Muscle of leg (tissue), 11 donors: ENCODE data around the gene DDX1. TPM values are rescaled to one million over a fixed set of nuclear protein-coding genes. Genes with fewer than 3 reads are reported as not detected.

Source experiments
- DNase-seq: peaks from one replicate; pipeline ENCODE4 v3.0.0; 2013
- H3K27ac ChIP-seq: one replicate; pipeline ENCODE4 v1.5.1; 2013; ENCODE audit warnings: mild to moderate bottlenecking, low read length, control low read depth
- H3K27me3 ChIP-seq: one replicate; pipeline ENCODE4 v1.6.1; 2013; ENCODE audit warnings: low read length; ENCODE audit not compliant: control insufficient read depth, insufficient read depth
- H3K36me3 ChIP-seq: one replicate; pipeline ENCODE4 v1.6.1; 2013; ENCODE audit warnings: low read length; ENCODE audit not compliant: control insufficient read depth, insufficient read depth
- H3K4me1 ChIP-seq: one replicate; pipeline ENCODE4 v1.6.1; 2013; ENCODE audit warnings: low read length; ENCODE audit not compliant: control insufficient read depth, insufficient read depth
- H3K4me3 ChIP-seq: one replicate; pipeline ENCODE4 v1.5.1; 2013; ENCODE audit warnings: low read length, control low read depth
- H3K9me3 ChIP-seq: replicated peaks from 2 replicates; pipeline ENCODE4 v1.6.1; 2013; ENCODE audit warnings: low read depth, low read length; ENCODE audit not compliant: control insufficient read depth
- WGBS: methylation state at CpG from one replicate; pipeline ENCODE4 v1.1.5; 2013; ENCODE audit warnings: missing lambda C conversion rate; ENCODE audit not compliant: insufficient coverage; 5-methylcytosine and 5-hydroxymethylcytosine counted together
- polyA plus RNA-seq, 8 donors: library from polyadenylated mRNA; unstranded; fragments of 120-200 nt; gene quantifications; one replicate each; pipeline versions ENCODE4 v1.2.1 to v1.2.3, GENCODE V29; 2013; ENCODE audit warnings: inconsistent platforms in 1 of 8, low replicate concordance in 1 of 8; ENCODE audit not compliant: insufficient read length in 8 of 8, insufficient read depth in 1 of 8
- total RNA-seq: library from RNA; stranded (reverse); fragments of 120-200 nt; gene quantifications from one replicate; pipeline ENCODE4 v1.2.4, GENCODE V29; 2013

DDX1 gene
- total and polyA plus RNA-seq, 9 donors = 72.3 to 101 (median 94.5) TPM

DNA sequence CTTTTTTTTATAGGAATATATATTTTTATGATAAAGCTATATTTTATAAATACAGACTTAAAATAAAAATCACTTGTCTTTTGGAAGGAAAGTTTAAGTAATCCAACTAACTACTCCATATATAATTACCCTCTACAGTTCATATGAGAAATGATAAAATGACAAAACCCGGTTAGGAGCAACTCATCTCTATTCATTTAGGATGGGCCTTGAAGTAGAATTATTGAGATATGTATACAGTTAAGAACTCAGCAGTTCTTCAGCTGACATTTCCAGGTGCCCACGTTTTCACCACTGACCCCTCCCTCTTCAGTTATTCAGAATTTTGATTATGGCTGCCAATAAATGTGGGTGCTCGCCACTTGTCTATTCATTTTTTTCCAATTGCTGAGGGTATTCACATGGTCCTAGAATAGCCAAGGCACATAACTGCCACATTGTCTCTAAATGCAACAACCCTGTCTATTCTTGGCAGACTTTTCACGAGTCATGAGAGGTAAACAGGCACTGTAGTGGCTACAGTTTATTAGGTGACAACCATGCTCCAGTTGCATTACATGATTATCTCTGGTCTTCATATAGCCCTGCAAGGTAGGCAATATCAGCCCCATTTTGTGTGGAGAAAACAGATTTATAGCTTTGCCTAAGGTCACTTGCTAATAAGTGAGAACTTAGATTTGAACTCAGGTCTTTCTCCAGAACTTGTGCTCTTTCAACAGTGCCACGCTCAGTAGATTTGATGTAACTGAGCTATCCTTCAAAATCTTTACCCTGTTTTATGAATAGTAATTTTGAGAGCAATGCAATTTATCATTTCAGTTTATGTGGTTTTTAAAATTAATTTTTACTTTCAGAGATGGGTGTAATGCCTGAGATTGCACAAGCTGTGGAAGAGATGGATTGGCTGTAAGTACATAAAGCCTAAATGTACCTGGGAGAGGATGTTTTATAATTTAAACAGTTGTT is 2.9 kb downstream of the DDX1 start:
- no peak for DNase-seq
- H3K4me3 ChIP-seq = no peak overlapping the region
- H3K36me3 ChIP-seq = peaks cover 14% of the 10 kb centered on the region
- H3K4me1 ChIP-seq = peaks cover 8% of the 10 kb centered on the region
- H3K27me3 ChIP-seq = no peaks in the 10 kb centered on the region
- H3K9me3 ChIP-seq = no peaks in the 10 kb centered on the region
- no peak overlapping the region for H3K27ac ChIP-seq
- WGBS = no CpG with 5 or more reads among the region's 5 CpGs

DNA sequence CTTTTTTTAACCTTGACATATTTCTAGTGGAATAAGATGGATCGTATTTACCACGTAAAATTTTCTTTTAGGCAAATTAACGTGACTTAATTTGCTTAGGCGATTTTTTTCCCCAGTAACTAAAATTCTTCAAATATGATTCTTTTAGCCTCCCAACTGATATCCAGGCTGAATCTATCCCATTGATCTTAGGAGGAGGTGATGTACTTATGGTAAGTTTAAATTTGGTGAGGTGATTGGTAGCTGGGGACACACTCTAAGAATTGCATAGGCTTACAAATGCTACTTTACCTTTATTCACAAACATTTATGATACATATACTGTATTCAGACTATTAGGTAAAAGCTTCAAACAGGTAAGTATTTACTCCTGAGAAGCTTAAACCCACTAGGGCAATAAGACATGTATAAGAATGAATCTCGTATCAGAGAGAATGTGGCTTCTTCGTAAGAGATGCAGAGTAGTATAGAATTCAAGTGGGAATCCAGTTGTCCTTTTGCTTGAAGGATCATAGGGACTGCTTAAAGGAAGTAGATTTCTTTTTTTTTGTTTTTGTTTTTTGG is 3.8 kb downstream of the DDX1 start:
- 100% methylated on average over 1 of the region's 6 CpGs for WGBS

DNA sequence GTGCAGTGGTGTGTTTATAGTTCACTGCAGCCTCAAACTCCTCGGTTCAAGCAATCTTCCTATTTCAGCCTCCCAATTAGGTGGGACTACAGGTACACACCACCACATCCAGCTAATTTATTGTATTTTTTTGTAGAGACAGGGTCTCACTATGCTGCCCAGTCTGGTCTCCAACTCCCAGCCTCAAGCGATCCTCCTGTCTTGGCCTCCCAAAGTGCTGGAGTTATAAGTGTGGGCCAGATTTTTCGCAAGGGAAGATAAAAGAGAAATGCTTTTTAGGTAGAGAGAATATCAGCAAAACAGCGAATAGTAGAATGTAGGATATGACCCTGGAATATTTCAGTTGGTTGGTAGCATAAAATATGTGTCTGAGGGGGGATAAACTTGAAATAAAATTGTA is 4.3 kb downstream of the DDX1 start:
- DNase-seq = no peak
- H3K36me3 ChIP-seq = peaks cover 23% of the 10 kb centered on the region
- H3K27ac ChIP-seq = no peak overlapping the region
- WGBS = 96% methylated on average over 3 of the region's 4 CpGs
- peaks cover 6% of the 10 kb centered on the region for H3K4me1 ChIP-seq
- H3K9me3 ChIP-seq = no peaks in the 10 kb centered on the region
- no peak overlapping the region for H3K4me3 ChIP-seq
- no peaks in the 10 kb centered on the region for H3K27me3 ChIP-seq

More for the DNA sequence above, 3.8 kb downstream of the DDX1 start:
- Histone ChIP-seq H3K27me3 (no peaks in the 10 kb centered on the region), H3K4me3 (no peak overlapping the region), H3K4me1 (peaks cover 8% of the 10 kb centered on the region), H3K36me3 (peaks cover 18% of the 10 kb centered on the region), H3K27ac (no peak overlapping the region), H3K9me3 (no peaks in the 10 kb centered on the region)
- DNase-seq = no peak

DNA sequence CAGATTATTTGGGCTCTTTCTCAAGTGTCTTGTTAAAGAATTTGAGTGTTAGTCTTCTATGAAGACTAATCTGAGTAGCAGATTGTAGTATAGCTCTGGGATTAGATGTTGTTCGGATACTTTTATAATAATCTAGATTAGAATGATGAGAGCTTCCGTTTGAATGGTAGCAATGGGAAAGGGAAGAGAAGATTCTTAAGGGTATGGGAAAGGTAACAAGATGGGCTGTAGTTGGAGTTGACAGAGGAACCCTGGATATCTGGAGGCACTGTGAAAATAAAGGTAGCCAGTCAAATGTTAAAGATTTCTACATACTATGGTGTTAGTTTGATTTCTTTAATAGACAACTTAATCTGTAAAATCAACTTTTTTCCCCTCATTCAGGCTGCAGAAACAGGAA is 4.7 kb downstream of the DDX1 start:
- H3K27me3 ChIP-seq = no peaks in the 10 kb centered on the region
- H3K4me3 ChIP-seq = no peak overlapping the region
- peaks cover 4% of the 10 kb centered on the region for H3K4me1 ChIP-seq
- no peak for DNase-seq
- WGBS = 100% methylated on average over 1 of the region's 2 CpGs
- H3K27ac ChIP-seq = no peak overlapping the region
- H3K36me3 ChIP-seq = peaks cover 27% of the 10 kb centered on the region
- H3K9me3 ChIP-seq = no peaks in the 10 kb centered on the region

DNA sequence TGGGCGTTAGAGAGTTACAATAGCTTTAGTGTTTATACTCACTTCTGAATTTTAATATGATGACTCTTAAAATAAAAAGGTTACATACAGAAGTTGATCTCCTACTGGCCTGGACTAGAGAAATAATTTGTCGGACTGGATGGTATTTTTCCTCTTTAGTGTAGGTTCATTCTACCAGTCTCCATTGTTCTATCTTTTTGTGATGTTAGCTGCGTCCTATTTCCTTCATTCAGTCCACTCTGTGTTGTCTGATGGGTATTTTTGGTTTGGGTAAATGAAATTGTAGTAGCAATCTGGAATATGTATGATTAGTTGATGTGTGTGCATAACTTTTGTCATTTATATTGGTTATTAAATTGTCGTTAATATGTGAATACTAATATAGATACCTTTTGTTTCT is 5.3 kb downstream of the DDX1 start:
- peaks cover 30% of the 10 kb centered on the region for H3K36me3 ChIP-seq

DNA sequence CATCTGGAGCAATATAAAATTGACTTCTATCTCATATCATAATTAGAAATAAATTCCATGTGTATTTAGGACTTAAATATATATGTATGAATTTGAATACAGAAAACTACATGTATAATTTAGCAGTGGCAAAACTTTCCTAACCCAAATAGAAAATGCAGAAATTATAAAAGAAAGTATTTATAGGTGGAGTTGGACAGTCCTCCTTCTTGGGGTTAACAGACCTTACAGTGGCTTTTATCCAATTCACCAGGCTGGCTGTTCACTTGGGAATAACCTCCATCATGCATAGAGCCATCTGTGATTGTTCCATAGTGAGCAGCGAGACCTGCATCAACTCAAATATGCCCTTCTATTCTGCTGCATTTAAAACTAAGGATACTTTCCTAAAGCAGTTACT is 8.3 kb downstream of the DDX1 start:
- H3K9me3 ChIP-seq = no peaks in the 10 kb centered on the region
- no peak overlapping the region for H3K4me3 ChIP-seq
- H3K36me3 ChIP-seq = peaks cover 51% of the 10 kb centered on the region
- H3K4me1 ChIP-seq = no peaks in the 10 kb centered on the region
- no peak overlapping the region for H3K27ac ChIP-seq
- 100% methylated on average over 1 of the region's 1 CpG for WGBS
- no peaks in the 10 kb centered on the region for H3K27me3 ChIP-seq
- DNase-seq = no peak

More for the DNA sequence above, 5.3 kb downstream of the DDX1 start:
- DNase-seq = no peak
- no peak overlapping the region for H3K4me3 ChIP-seq
- no peak overlapping the region for H3K27ac ChIP-seq
- no CpG with 5 or more reads among the region's 4 CpGs for WGBS
- no peaks in the 10 kb centered on the region for H3K9me3 ChIP-seq
- H3K27me3 ChIP-seq = no peaks in the 10 kb centered on the region
- peaks cover 2% of the 10 kb centered on the region for H3K4me1 ChIP-seq

DNA sequence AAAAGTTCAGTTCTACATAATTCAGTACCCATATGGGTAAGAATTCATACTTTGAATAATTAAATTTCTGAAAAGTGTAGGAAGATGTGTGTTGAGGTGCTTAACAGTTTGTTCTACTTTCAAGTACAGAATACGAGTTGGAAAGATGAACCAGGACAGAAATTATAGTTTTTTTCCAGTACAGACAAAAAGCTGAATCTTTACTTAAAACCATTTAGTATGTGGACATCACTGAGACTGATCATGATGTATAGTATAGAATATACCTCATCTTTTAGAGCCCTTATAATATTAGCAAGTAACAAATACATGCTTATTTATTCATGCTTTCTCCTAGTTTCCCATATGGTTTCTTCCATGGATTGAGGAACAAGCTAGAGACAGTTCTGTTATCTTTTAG is 10.0 kb downstream of the DDX1 start:
- DNase-seq = no peak
- WGBS = no CpG with 5 or more reads among the region's 1 CpG
- H3K27ac ChIP-seq = no peak overlapping the region
- H3K9me3 ChIP-seq = no peaks in the 10 kb centered on the region
- no peaks in the 10 kb centered on the region for H3K27me3 ChIP-seq
- H3K36me3 ChIP-seq = peaks cover 51% of the 10 kb centered on the region
- no peak overlapping the region for H3K4me3 ChIP-seq
- H3K4me1 ChIP-seq = no peaks in the 10 kb centered on the region

DNA sequence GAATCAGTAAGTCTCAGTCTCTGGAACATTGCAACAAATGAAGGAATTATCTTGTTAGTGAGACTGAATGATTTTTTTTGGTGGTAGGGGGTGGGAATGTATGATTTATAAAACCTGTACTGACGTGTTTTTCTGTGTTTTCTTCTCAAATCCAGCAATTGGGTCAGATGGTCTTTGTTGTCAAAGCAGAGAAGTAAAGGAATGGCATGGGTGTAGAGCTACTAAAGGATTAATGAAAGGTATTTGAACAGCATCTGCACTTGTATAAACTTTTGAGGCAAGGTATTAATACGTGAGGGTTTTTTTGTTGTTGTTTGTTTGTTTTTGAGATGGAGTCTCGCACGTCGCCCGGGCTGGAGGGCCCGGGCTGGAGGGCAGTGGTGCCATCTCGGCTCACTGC is 10.7 kb downstream of the DDX1 start:
- DNase-seq = no peak
- Histone ChIP-seq H3K36me3 (peaks cover 54% of the 10 kb centered on the region), H3K4me1 (no peaks in the 10 kb centered on the region), H3K9me3 (no peaks in the 10 kb centered on the region), H3K4me3 (no peak overlapping the region), H3K27ac (no peak overlapping the region), H3K27me3 (no peaks in the 10 kb centered on the region)
- no CpG with 5 or more reads among the region's 8 CpGs for WGBS

DNA sequence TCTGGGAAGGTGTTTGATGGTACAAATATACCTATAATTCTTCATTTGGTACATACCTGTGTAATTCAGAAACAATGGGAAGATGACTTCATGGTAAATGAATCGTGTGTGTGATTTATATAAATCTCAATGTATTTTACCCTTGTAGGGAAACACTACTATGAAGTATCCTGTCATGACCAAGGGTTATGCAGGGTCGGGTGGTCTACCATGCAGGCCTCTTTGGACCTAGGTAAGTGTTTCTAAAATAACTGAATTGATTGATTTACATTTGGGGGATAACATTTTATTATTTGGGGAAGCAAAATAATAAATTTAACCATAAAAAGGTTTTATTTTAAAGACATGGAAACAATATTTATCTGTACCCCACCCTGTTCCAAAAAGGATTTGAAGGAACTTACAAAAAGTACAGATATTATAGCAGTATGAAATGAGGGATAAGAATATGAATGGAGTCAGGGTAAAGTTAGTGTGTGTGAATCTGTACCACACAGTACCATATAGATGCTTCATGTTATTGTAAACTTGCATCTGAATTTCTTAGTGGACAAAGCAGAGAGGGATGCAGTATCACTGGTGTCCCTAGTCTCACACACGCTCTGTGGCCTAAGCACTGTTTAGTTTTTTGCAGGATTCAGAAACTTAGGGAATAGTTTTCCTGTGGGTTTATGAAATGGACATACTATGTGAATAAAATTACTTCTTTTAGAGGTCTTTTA is 11.5 kb downstream of the DDX1 start:
- H3K9me3 ChIP-seq = no peaks in the 10 kb centered on the region
- no peak overlapping the region for H3K27ac ChIP-seq
- WGBS = no CpG with 5 or more reads among the region's 3 CpGs
- H3K36me3 ChIP-seq = peaks cover 61% of the 10 kb centered on the region
- no peaks in the 10 kb centered on the region for H3K4me1 ChIP-seq
- no peaks in the 10 kb centered on the region for H3K27me3 ChIP-seq
- no peak for DNase-seq
- no peak overlapping the region for H3K4me3 ChIP-seq

DNA sequence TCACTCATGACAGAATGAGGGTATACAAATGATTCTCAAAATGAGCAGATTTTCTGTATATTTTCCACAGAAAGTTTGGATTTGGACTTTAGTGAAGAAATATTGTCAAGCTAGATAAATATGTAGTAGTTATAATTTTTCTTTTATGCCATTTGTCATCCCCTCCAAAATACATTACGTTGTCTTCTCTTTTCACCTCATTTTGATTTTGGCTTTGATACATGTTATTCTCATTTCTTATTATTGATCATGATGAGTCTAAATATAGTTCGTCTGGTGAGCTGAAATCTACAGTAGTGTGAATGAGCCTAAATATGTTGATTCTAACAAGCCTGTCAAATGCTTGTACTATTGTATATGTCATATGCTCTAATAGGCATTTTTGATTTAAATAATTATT is 12.3 kb downstream of the DDX1 start:
- Histone ChIP-seq H3K27me3 (no peaks in the 10 kb centered on the region), H3K4me1 (no peaks in the 10 kb centered on the region), H3K9me3 (no peaks in the 10 kb centered on the region), H3K4me3 (no peak overlapping the region), H3K27ac (no peak overlapping the region), H3K36me3 (peaks cover 65% of the 10 kb centered on the region)
- WGBS = no CpG with 5 or more reads among the region's 2 CpGs
- DNase-seq = no peak
